ENCODE results near the gene SLC44A5.

The SLC44A5 gene

DNA sequence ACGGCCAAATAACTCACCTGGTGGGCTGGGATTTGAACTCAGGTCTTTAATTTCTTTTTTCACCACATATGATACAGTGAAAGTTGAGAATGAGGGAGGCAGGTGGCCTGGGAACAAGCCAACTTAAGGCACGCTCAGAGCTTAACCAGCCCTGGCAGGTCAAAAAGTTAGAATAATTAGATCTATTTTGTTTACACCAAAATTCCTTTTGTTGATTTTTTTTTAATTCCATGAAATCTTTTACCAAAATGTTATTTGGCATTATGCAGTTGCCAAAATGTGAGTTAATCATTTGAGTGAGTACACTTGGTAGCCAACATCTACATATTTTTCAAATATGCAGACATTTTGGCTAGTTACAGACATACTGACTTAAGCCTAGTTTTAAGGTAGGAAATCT, 439.9 kb downstream of the SLC44A5 start:
- FAIRE-seq, result no peak

GRCh38 chr1:75170011-75170410, 440.9 kb downstream of the SLC44A5 start:
- no peak for FAIRE-seq

GRCh38 chr1:75166821-75167220, 444.1 kb downstream of the SLC44A5 start:
- no peak for FAIRE-seq

DNA sequence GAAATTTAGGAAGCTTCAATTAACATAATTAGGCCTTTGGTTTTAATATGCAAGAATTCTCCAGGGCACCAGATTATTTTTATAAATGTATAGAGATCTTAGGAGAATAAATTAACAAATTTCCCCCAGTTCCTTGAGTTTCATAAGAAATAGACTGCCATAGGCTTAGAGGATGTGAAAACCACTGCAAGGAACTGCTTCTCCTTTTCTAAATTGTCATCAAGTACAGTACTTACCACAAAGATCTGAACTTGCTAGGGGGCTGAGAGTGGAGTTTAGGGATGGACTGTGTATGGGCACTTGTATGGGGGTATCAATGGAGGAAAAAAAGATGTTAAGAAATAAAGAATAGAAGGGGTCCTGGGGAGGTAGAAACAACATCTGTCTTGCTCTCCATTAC, 445.6 kb downstream of the SLC44A5 start:
- no peak for FAIRE-seq

GRCh38 chr1:75159154-75159553, 451.8 kb downstream of the SLC44A5 start:
- no peak for FAIRE-seq
